HG03066 (cell line): ENCODE data around the gene TMEM229A.
"Not testable (repeated sequence)": the region's sequence is repeated elsewhere in the genome, so short reads cannot be mapped to it uniquely, and the experiment has no call there.

Experiments
- ATAC-seq: cut with Tn5 transposase; IDR thresholded peaks from one replicate; pipeline ENCODE4 v1.9.1; 2021; ENCODE audit warnings: low read depth; ENCODE audit not compliant: unreplicated experiment

TMEM229A gene

DNA sequence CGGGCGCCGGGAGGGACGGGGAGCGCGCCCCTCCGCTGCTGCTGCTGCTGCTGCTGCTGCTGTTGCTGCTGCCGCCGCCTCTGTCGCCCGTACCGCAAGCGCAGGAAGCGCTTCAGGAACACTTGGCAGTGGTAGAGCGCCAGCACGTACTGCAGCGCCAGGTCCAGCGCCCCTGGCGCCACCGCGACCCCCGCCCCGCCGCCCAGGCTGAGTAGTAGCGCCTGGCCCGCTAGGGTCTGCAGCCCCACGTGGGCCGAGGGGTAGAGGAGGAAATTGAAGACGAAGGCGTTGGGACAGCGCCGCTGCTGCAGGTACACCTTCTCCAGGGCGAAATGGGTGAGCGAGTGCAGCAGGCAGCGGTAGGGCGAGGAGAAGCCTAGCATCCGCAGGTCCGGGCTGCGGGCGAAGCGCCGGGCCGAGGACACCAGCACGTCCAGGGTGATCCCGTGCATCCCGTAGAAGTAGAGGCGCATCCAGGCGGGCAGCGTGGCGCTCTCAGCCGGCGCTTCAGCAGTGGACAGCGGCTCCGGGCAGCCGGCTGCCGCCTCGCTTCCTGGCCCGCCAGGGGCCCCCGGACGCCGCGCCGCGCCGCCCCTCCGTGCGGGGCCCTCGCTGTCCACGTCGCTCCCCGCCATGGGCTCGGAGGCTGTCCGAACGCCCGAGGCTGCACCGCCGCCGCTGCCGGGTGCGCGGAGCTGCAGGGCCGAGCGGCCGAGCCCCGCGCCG lies at the start of gene TMEM229A:
Gene TMEM229A (minus strand): TSS at position 699 of the 726 bp plus-strand sequence. CDS start 64 bp downstream, at position 635.
- peak; percentile 47 for ATAC-seq

DNA sequence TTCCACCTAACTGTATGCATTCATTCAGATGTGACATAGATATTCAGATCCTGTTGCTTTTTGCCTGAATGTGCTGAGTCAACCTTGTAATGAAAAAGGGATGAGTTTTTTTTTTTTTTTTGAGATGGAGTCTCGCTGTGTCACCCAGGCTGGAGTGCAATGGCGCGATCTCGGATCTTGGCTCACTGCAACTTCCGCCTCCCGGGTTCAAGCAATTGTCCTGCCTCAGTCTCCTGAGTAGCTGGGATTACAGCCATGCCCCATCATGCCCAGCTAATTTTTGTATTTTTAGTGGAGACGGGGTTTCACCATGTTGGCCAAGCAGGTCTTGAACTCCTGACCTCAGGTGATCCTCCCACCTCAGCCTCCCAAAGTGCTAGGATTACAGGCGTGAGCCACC lies 49.4 kb upstream of the TMEM229A start:
- not testable (repeated sequence) for ATAC-seq

DNA sequence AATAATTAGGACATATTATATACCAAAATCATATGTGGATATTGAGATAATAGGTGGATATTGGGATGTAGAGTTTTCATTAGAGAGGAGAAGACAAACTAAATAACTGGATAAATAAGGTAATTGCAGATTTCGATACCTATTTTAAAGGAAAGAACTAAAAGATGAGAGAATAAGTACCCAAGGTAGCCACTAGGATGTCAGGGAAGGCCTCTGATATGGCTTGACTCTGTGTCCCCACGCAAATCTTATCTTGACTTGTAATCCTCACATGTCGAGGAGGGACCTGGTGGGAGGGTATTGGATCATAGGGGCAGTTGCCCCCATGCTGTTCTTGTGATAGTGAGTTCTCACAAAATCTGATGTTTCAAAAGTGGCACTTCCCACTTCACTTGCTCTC lies 44.7 kb upstream of the TMEM229A start:
- no peak for ATAC-seq

DNA sequence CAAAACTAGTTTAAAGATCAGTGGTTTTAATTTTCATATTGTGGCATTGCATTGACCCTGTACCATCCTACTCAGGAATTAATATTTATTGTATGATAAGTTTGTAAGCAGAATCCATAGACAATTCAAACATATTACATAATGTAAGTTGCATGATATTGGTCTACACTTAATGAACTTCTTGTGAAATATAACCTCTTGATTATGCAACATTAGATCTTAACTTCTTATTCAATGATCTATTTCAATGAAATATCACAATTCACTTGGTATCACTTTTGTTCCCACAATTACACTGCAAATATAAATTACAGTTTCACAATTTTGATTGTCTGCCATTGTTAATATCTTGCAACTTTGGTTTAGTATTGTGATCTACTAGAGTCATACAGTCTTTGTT lies 44.0 kb upstream of the TMEM229A start:
- no peak for ATAC-seq

DNA sequence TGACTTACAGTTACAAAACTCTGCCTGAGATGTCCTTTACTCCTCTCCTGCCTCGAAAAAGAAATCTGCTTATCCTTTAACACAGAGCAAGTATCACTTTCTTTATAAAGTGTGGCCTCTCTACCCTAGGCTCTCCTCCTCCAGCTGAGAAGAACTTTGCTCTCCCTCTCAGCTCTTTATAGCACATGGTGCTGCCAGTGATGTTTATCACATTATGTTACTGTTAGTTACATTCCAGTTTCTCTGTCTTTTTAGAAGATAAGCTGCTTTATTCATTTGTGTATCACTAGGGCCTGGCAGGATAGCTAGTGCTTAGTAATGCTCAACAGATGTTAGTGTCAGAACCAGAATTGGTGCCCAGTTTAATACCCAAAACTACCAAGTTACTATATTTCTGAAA lies 41.1 kb upstream of the TMEM229A start:
- no peak for ATAC-seq

DNA sequence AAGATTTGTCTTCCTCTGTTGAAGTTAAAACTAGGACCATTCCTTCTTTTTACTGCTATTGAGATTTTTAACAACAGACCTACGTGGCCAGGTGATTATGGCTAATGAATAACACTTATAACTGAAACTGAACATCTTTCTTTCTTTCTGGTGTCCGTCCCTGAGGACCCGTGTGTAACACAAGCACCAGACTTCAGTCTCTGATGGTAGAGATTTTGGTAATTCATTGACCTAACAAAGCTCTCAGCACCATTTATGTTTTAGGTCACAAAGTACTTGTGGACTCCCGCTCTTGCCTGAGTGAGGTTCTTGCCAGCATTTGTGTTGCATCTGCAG lies 40.4 kb upstream of the TMEM229A start:
- no peak for ATAC-seq

DNA sequence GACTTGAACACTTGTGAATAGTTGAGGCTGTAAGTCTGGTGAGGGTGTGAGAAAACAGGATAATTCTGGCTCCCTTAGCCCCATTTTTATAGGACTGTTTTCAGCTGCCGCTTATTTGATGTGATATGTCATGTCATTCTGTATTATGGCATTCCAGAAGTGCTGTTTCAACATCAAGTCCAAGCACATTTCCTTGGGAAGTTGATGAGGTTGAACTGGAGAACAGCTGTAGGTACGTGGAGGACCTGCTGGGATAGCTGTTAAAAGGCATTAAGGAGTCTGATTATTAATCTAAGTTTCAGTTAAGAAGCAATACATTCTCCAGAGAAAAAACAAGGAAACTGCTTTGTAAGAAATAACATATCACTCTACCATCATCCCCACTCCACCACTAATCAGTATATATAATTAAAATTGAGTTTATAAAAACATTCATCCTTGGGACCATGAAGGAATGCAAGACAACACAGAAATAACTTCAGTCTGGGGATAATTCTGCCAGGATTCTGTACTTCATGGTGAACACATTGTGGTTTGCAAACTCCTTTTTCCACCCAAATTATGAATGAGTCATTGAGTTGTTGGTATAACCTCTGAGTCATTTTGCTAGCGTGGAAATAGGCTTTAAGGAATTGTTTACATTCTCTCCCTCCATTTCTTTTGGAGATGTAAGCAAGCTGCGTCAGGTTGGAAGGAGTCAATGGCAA lies 39.9 kb upstream of the TMEM229A start:
- no peak for ATAC-seq

DNA sequence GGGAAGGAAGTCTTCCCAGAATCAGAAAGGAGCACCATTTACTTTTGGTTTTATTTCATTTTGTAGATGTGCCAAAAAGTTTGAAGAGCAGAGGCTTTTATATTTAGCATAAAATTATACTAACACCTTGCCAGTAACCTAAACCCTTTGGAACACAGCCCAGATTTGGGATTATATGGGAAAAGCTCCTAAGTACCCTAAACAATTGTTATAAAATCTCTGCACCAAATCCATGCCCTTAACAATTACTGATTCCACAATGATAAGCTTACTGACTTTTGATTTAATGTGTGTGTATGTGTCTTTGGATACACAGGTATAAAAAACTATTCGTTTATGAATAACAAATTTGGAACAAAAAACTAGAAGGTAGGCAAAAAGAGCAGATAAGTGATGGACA lies 39.0 kb upstream of the TMEM229A start:
- ATAC-seq = no peak

DNA sequence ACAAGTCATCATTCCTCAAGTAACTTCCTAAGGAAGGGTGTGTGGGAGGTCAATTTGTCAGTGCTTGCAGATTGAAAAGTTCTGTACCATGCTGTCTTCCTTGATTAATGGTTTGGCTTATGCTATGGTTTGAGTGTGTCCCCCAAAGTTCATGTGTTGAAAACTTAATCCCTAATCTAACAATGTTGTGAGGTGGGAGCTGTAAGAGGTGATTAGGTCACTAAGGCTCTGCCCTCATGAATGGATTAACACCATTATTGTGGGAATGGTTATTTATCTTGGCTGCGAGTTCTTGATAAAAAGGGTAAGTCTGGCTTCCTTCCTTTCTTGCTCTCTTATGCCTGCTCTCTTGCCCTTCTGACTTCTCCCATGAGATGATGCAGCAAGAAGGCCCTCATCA lies 29.3 kb upstream of the TMEM229A start:
- ATAC-seq = no peak

DNA sequence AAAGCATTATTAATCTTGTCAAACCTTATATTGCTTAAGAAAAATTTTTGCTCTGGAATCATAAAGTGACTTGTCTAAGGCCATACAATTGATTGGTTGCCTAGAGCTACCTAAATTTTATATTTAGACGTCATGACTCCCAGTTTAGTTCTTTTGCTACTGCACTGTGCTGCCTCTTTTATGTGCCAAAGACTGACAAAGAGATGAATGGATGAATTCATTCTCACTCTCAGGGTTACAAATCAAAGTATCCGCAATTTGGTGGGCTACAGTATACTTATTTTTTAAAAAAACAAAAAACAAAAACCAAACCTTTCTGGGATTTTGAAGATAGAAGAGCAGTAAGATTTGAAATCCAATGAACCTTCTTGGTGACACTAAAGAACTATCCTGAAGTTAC lies 27.7 kb upstream of the TMEM229A start:
- no peak for ATAC-seq

DNA sequence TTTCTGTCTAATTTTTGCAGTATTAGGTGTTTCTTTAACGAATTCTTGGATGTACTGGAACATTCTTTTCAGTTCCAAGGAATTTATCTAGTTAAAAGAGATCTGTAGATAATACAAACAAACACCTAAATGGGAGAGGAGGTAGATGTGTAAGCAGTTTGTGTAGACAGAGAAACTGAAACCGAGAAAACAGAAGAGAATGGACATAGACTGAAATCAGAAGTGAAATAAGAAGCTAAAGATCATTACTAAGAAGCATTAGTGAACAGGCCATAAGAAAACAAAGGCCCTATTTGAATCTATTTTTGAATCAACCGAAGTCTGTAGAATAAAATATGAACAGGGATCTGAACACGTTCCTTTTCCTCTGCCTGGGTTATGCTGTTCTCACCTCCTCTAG lies 26.5 kb upstream of the TMEM229A start:
- ATAC-seq = peak; percentile 100

DNA sequence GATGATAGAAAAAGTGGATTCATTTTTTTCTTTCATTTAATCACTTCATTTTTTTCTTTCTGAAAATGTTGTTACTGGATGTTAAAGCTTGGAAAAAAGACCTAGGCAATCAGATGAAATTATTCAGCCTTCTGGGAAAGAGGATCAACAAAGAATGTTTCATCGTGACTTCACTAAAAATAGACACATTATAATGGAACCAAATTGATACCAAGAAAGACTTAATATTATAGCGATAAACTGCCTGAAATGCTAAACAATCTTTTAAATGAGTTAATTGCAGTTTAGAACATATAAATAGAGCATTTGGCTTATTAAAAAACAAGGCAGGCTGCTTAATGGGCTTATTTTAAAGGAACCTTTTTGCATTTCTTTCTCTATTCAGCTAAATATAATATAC lies 25.6 kb upstream of the TMEM229A start:
- ATAC-seq = no peak

DNA sequence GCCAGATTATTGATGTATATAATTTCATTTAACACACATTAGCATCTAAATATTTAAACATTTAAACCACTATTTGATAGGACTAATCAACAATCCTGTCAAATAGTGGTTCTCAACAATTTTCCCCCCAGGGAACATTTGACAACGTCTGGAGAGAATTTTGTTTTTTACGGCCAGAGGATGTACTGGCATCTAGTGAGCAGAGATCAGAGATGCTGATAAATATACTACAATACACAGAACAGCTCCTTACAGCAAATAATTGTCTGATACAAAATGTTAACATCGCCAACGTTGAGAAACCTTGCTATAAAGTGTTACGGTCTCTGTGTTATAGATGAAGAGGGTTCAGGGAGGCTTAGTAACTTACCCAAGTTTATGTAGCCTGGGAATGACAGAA lies 25.0 kb upstream of the TMEM229A start:
- ATAC-seq = no peak

DNA sequence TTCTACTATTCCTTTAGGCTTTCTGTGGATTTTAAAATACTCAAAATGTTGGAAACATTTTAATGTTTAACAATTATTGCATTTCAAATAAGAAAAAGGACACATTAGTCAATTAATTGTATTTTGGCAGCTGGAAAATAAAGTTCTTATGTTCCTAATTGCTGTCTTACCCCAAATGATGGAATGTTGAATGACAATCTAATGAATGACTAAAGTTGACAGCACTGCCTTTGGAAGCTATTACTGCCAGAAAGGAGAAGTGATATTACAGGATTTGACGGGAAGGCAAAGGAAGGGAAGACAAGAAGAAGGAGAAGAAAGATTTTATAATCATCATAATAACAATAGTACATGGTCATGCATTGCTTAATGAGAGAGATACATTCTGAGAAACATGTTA lies 23.4 kb upstream of the TMEM229A start:
- ATAC-seq = no peak

DNA sequence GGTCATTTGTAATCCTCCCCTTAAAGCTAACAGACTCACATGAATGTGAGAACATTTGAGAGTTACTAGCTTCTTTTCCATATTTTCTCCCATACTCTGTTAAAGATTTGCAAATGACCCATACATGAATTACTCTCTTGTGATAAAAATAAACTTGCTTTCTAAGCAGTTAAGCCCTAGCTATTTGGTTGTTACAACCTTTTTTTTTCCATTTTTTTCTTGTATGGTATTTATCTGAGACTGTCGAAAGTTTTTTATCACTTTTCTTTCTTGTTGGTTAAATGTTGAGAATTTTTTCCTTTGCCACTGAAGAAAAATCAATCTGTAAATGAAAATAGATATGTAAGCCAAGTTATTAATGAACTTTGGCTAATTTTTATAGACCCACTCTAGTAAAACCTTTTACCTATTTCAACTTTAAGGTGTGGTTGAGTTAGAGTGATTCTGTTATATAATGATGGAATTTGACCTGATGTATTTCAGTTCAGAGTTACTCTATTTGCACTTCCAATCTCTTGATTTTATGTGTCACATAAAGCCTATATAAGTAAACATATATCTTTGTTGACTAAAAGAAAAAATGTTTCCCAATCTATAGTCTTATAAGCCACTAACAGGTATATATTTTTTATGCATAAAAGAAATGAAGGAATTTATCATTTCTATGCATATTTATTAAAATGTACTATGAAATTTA lies 19.0 kb upstream of the TMEM229A start:
- no peak for ATAC-seq

DNA sequence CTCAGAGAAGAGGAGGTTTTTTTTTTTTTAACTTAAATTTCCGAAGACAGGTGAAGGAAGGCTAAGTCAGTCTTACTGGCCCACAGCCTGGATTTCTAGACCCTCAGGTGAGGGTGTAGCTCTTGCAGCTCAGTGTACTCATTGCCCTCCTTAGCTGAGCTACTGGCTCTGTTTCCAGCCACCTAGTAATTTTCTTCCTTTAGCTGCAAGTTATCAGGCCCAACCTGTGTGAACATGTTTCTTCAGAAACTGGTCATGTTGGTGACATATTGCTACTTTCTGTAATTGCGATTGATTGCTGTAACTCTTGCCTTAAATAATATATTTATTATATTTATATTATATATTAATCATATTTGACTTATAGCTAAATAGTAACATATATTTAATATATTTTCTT lies 10.0 kb upstream of the TMEM229A start:
- no peak for ATAC-seq

DNA sequence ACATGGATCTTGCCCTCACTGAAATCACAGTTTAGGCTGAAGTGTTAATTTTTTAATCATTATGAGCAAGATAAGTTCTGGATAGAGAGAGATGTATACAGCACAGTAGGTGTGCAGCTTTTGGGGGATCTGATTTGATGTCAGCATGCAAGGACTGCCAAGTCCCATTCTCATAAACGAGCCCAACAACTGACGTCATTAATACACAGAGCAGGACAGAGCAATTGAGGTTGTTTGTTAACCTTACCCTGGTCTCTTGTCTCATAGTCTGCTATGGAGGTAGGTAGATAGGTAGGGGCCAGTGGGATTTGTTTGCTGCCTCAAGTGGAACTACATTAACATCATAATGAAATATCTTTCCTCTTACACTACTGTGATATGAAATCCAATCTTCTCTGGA lies 8.6 kb upstream of the TMEM229A start:
- no peak for ATAC-seq

DNA sequence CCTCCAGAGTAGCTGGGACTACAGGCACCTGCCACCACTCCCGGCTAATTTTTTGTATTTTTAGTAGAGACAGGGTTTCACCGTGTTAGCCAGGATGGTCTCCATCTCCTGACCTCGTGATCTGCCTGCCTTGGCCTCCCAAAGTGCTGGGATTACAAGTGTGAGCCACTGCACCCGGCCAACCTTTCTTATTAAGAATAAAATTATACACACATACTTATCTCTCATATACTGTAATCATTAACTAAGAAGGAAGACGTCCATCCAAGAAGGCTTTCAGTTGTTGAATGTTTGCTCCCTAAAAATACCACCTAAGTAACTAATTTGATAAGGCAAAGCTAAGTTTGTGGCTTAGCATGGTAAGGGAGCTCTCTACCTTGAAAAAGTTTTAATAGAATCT lies 5.0 kb upstream of the TMEM229A start:
- ATAC-seq = not testable (repeated sequence)

DNA sequence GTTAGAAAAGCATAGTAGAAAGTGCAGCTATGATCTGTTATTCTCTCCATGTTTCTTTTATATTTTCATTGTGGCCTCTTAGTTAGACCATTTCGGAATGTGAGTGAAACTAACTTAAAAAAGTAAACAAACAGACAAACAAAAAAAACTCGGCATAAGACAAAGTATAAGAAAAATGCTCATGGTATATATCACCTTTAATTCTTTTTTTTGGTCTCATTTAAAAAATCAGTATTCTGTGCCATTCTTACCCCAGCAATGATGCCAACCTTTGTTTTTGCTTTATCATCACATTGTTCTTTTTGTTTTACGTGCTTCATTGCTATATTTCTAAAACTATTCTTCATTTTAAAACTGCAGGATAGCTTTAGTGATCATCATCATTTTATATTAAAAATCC lies 2.8 kb upstream of the TMEM229A start:
- ATAC-seq = no peak

DNA sequence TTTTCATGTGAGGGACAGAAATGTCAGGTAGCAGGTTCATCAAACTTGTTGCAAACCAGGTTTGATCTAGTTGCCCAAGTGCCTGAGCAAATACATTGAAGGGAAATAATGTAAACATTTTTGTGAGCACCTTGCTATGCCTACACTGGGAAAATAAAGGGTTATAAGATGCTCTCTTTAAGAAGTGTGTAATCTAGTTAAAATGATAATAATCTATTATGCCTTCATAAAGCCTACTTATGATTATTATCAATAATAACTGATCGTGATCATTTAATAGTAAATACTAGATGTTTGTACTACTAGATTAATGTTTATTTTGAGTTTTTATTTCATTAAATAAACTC lies 1.9 kb upstream of the TMEM229A start:
- ATAC-seq = no peak

DNA sequence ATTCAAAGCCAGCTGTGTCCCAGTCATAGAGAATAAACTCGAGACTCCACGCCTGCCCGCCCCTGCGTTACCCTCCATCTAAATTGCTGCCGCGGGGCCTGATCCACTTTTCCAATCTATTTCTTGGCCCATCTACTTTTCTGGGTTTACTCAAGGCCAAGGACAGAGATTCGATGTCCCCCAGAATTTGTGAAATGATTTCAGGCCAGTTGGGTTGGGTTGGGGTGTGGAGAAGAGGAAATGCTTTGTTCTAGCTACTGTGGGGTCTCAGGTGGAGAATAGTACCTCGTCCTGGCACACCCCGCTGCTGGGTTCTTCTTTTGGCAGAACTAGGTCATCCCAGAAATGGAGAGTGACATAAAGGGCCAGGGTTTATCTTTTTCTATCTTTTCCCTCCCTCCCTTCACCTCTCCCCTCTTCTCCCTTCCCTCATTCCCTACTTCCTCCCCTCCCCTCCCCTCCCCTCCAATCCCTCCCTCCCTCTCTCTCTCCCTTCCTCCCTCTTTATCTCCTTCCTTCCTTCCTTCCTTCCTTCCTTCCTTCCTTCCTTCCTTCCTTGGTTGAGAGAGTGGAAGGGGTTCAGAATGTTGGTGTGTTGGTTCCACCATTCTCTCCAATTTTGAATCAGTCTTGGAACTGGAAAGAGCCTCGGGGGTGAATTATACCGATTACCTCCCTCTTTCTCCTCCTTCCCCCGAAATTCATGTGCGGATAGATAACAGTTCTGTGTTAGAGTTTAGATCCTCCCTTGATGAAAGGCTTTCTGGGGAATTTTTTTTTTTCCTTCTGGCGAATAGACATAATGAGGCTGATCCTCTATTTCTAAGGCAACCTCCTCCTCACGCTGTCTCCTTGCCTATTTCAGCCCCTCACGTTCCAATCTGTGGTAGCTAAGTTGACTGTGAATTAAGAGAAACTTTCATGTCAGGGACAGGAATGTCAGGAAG lies 1.2 kb upstream of the TMEM229A start:
- no peak for ATAC-seq
